Glutamatergic neuron (in vitro differentiated cells): ENCODE results near the gene MXD4. TPM values are rescaled to one million over a fixed set of nuclear protein-coding genes. Genes with fewer than 3 reads are reported as not detected.

Source experiments
- DNase-seq: peaks from one replicate; pipeline ENCODE4 v3.0.0; 2022
- H3K27ac Mint-ChIP-seq: one replicate; pipeline ENCODE4 v1.8.0; 2020; ENCODE audit warnings: mild to moderate bottlenecking, mixed read lengths, inconsistent platforms; ENCODE audit not compliant: unreplicated experiment
- H3K27me3 Mint-ChIP-seq: one replicate; pipeline ENCODE4 v1.8.0; 2020; ENCODE audit warnings: mild to moderate bottlenecking, moderate library complexity, mixed read lengths, inconsistent platforms; ENCODE audit not compliant: unreplicated experiment
- H3K36me3 Mint-ChIP-seq: one replicate; pipeline ENCODE4 v1.8.0; 2020; ENCODE audit warnings: mild to moderate bottlenecking, mixed read lengths, inconsistent platforms; ENCODE audit not compliant: unreplicated experiment
- H3K4me1 Mint-ChIP-seq: one replicate; pipeline ENCODE4 v1.8.0; 2020; ENCODE audit warnings: mild to moderate bottlenecking, low read depth, mixed read lengths, inconsistent platforms; ENCODE audit not compliant: unreplicated experiment
- H3K4me3 Mint-ChIP-seq: one replicate; pipeline ENCODE4 v1.8.0; 2020; ENCODE audit warnings: mild to moderate bottlenecking, mixed read lengths, inconsistent platforms; ENCODE audit not compliant: unreplicated experiment
- H3K9me3 Mint-ChIP-seq: one replicate; pipeline ENCODE4 v1.8.0; 2020; ENCODE audit warnings: mild to moderate bottlenecking, moderate library complexity, mixed read lengths, inconsistent platforms; ENCODE audit not compliant: unreplicated experiment
- total RNA-seq: library from RNA; stranded (reverse); fragmentation: NEBNext Ultra II Directional; extraction: Animal tissue kit (Norgen Biotek cat#: 25700); gene quantifications from one replicate; pipeline ENCODE4 v1.2.1, GENCODE V29; 2021; ENCODE audit not compliant: unreplicated experiment
- TF ChIP-seq, protein P1 (sequence below): fragments of 200-600 bp; sonication (generic); IDR thresholded peaks from one replicate; pipeline ENCODE4 v1.5.0; 2021; ENCODE audit not compliant: partially characterized antibody, unreplicated experiment

The MXD4 gene
- total RNA-seq, 1 donor from 2014 or later, result 143 TPM

DNA sequence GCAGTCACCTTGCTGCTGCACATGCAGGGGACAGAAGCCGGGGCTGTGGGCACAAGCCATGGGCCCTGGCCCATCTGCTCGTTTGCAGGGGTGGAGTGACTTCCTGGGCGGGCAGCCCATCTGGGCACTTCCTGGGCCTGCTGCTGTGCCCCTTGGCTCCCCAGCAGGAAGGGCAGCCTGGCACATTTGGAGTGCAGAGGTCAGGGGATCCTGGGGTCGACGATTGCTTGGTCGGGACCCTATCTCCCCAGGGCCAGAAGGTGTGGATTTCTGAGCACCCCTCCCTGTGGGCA is 10.9 kb upstream of the MXD4 start:
- no peak for DNase-seq
- H3K9me3 Mint-ChIP-seq, result no peaks in the 10 kb centered on the region
- TF ChIP-seq, protein P1, sequence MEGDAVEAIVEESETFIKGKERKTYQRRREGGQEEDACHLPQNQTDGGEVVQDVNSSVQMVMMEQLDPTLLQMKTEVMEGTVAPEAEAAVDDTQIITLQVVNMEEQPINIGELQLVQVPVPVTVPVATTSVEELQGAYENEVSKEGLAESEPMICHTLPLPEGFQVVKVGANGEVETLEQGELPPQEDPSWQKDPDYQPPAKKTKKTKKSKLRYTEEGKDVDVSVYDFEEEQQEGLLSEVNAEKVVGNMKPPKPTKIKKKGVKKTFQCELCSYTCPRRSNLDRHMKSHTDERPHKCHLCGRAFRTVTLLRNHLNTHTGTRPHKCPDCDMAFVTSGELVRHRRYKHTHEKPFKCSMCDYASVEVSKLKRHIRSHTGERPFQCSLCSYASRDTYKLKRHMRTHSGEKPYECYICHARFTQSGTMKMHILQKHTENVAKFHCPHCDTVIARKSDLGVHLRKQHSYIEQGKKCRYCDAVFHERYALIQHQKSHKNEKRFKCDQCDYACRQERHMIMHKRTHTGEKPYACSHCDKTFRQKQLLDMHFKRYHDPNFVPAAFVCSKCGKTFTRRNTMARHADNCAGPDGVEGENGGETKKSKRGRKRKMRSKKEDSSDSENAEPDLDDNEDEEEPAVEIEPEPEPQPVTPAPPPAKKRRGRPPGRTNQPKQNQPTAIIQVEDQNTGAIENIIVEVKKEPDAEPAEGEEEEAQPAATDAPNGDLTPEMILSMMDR, result no peak
- H3K36me3 Mint-ChIP-seq, result no peaks in the 10 kb centered on the region
- H3K4me3 Mint-ChIP-seq, result no peak overlapping the region
- no peak overlapping the region for H3K27ac Mint-ChIP-seq
- H3K4me1 Mint-ChIP-seq, result peaks cover 4% of the 10 kb centered on the region
- peaks cover 1% of the 10 kb centered on the region for H3K27me3 Mint-ChIP-seq

DNA sequence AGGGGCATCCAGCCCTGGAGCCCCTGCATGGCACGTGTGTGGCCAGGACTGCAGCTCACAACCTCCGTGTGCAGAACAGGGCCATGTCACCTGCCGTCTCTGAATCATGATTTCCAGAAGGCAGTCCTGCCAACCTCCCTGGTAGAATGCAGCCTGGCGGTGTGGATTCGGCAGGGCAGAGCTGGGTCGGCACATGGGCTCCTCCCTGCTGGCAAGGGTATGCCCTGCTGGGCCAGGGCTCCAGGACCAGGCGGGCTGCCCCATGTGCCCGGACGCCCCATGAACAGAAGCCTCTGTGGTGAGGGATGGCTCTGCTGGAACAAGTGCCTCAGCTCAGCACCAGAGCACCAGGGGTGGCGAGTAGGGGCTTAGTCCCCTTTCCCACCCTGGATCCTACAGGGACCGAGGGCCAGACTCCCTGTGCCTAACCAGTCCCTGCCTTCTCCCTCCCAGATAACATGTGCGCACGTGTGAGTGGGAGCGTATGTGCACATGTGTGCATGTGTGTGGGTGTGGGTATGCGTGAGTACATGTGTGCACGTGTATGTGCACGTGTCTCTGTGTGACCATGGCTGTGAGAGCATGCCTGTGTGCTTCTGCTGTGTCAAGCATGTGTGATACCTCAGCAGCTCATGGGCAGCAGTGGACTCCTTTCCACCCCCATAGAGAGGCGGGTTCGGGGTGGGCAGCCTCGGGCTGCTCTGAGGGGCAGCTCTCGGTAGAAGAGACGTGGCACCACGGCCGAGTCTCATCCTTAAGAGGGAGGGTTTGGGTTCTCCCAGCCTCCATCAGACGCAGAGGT is 10.3 kb upstream of the MXD4 start:
- peaks cover 4% of the 10 kb centered on the region for H3K4me1 Mint-ChIP-seq
- no peak overlapping the region for H3K4me3 Mint-ChIP-seq
- H3K9me3 Mint-ChIP-seq, result no peaks in the 10 kb centered on the region
- no peaks in the 10 kb centered on the region for H3K36me3 Mint-ChIP-seq
- DNase-seq, result no peak
- no peak overlapping the region for H3K27ac Mint-ChIP-seq
- TF ChIP-seq, protein P1, result no peak
- peaks cover 1% of the 10 kb centered on the region for H3K27me3 Mint-ChIP-seq

DNA sequence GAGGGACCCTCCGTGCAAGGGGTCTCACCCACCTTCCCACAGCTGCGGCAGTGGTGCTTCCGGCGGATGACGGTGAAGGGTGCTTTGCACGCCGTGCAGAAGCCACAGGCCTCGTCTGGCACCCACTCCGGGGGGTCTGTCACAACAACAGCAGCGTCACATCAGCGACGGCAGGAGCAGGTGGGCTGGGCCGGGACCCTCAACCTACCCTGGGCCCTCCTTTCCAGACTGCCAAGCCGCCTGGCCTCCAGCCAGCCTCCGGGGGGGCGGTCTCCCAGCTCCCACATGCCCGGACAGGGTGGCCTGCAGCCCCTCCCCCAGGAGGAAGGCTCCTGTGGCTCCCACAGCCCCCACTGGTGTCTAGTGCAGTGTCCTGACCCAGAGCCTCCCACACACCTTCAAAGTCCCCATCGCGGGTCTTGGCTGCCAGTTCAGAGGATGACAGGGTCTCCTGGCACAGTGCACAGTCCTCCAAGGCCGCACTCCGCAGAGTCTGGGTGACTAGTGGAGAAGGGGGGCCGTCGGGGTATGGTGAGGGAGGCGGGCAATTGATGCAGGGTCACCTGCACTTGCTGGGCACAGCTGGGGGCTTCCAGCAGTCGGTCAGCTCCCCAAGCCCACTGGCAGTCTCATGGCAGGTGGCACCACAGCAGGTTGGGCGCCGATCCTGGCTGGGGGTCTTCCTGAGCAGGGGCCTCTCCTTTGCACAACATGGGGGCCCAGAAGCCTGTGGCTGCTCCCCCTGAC is 9.5 kb upstream of the MXD4 start:
- TF ChIP-seq, protein P1, result no peak
- DNase-seq, result no peak
- H3K36me3 Mint-ChIP-seq, result no peaks in the 10 kb centered on the region
- no peaks in the 10 kb centered on the region for H3K9me3 Mint-ChIP-seq
- peaks cover 4% of the 10 kb centered on the region for H3K4me1 Mint-ChIP-seq
- no peak overlapping the region for H3K4me3 Mint-ChIP-seq
- peaks cover 1% of the 10 kb centered on the region for H3K27me3 Mint-ChIP-seq
- no peak overlapping the region for H3K27ac Mint-ChIP-seq

GRCh38 chr4:2270341-2271165 is 8.6 kb upstream of the MXD4 start:
- TF ChIP-seq, protein P1, result no peak
- H3K4me3 Mint-ChIP-seq, result no peak overlapping the region
- no peak for DNase-seq
- no peaks in the 10 kb centered on the region for H3K36me3 Mint-ChIP-seq
- no peaks in the 10 kb centered on the region for H3K9me3 Mint-ChIP-seq
- H3K27me3 Mint-ChIP-seq, result peaks cover 1% of the 10 kb centered on the region
- peaks cover 4% of the 10 kb centered on the region for H3K4me1 Mint-ChIP-seq
- no peak overlapping the region for H3K27ac Mint-ChIP-seq
